Endothelial cell of umbilical vein (primary cell): ENCODE measurements around the gene LRRC19. TPM values are rescaled to one million over a fixed set of nuclear protein-coding genes. Genes with fewer than 3 reads are reported as not detected.

Experiments
- BruUV-seq: library from RNA; stranded (reverse); fragments of 400-500 nt; replicated peaks from 2 replicates; lab custom pipeline; 2021; lab: Mats Ljungman, UMichigan
- CTCF ChIA-PET: fragments of 300-600, 350-600 bp; sonication (Branson Sonifier 250); formaldehyde crosslinking; loops from one replicate; lab custom pipeline; 2021; ENCODE audit warnings: antibody characterized with exemption, inconsistent platforms; lab: Charles Lee
- POLR2A ChIA-PET: fragments of 300-600, 350-600 bp; sonication (Branson Sonifier 250); formaldehyde crosslinking; loops from one replicate; lab custom pipeline; 2021; ENCODE audit warnings: antibody characterized with exemption, inconsistent platforms; lab: Charles Lee
- DNase-seq: peaks from one replicate; pipeline ENCODE4 v3.0.0-alpha.2; 2011; ENCODE audit warnings: low read depth, low spot score
- FAIRE-seq: peaks from 2 replicates; lab custom pipeline; 2011; peaks lifted over from hg19 to GRCh38; lab: Jason Lieb, UNC
- H2AFZ ChIP-seq: 2 replicates; pipeline ENCODE4 v1.6.0; 2012; ENCODE audit warnings: low read depth, low read length, control low read depth, inconsistent platforms
- H3K27ac ChIP-seq: 2 replicates; pipeline ENCODE4 v1.5.1; 2011; ENCODE audit warnings: low read depth, mild to moderate bottlenecking, control low read depth, low read length, moderate library complexity; ENCODE audit not compliant: insufficient read depth
- H3K27me3 ChIP-seq, 2 experiments: 2 replicates each; pipeline versions ENCODE4 v1.6.0 to v1.6.1; 2011; ENCODE audit warnings: low read length in 2 of 2, mixed read lengths in 1 of 2; ENCODE audit not compliant: control insufficient read depth in 2 of 2, insufficient read depth in 2 of 2
- H3K36me3 ChIP-seq, 2 experiments: 2 replicates in 1 of 2; 3 replicates in 1 of 2; pipeline ENCODE4 v1.5.1; 2011; ENCODE audit warnings: low read length in 2 of 2, mild to moderate bottlenecking in 1 of 2, moderate library complexity in 1 of 2; ENCODE audit not compliant: control insufficient read depth in 2 of 2, insufficient read depth in 2 of 2; ENCODE audit errors: extremely low read depth in 1 of 2
- H3K4me1 ChIP-seq: 3 replicates; pipeline ENCODE4 v1.5.1; 2011; ENCODE audit warnings: mild to moderate bottlenecking, low read length; ENCODE audit not compliant: control insufficient read depth, insufficient read depth; ENCODE audit errors: extremely low read depth
- H3K4me2 ChIP-seq: 2 replicates; pipeline ENCODE4 v1.6.1; 2011; ENCODE audit warnings: low read length, control low read depth, mixed read lengths; ENCODE audit not compliant: insufficient read depth
- H3K4me3 ChIP-seq, 3 experiments: fragments of 200-600 bp in 1 of 3; sonication (generic), shearing (Covaris generic) in 1 of 3; replicated peaks in 1 of 3; 2 replicates each; pipeline ENCODE4 v1.5.1; 2011 to 2016; ENCODE audit warnings: control low read depth in 3 of 3, low read length in 3 of 3, mild to moderate bottlenecking in 2 of 3, inconsistent platforms in 1 of 3, low read depth in 1 of 3, moderate library complexity in 1 of 3; ENCODE audit not compliant: insufficient read depth in 1 of 3
- H3K79me2 ChIP-seq: 2 replicates; pipeline ENCODE4 v1.6.0; 2012; ENCODE audit warnings: low read length, inconsistent platforms; ENCODE audit not compliant: control insufficient read depth, insufficient read depth
- H3K9ac ChIP-seq: replicated peaks from 2 replicates; pipeline ENCODE3; 2011; ENCODE audit warnings: low read length, control low read depth; ENCODE audit not compliant: insufficient read depth; ENCODE audit errors: extremely low read depth
- H3K9me1 ChIP-seq: replicated peaks from 3 replicates; pipeline ENCODE4 v1.6.0; 2011; ENCODE audit warnings: mild to moderate bottlenecking, low read length; ENCODE audit not compliant: control insufficient read depth, insufficient read depth; ENCODE audit errors: extremely low read depth
- H3K9me3 ChIP-seq: replicated peaks from 2 replicates; pipeline ENCODE4 v1.5.1; 2012; ENCODE audit warnings: low read length, inconsistent platforms; ENCODE audit not compliant: control insufficient read depth, insufficient read depth
- H4K20me1 ChIP-seq: replicated peaks from 2 replicates; pipeline ENCODE3; 2011; ENCODE audit warnings: mild to moderate bottlenecking, low read length; ENCODE audit not compliant: control insufficient read depth, insufficient read depth; ENCODE audit errors: extremely low read depth
- CTCF ChIP-seq, 2 donors: IDR thresholded peaks; 1 replicate in 1 of 2; 2 replicates in 1 of 2; pipeline ENCODE4 v1.5.1; 2011; ENCODE audit warnings: low read length in 2 of 2, mild to moderate bottlenecking in 2 of 2, moderate library complexity in 2 of 2, control low read depth in 1 of 2, inconsistent platforms in 1 of 2, low read depth in 1 of 2; ENCODE audit not compliant: insufficient read depth in 1 of 2; ENCODE audit errors: extremely low read depth in 1 of 2
- EZH2 ChIP-seq: IDR thresholded peaks from 2 replicates; pipeline ENCODE4 v1.6.1; 2012; ENCODE audit warnings: borderline replicate concordance, low read depth, mild to moderate bottlenecking, moderate library complexity, low read length, inconsistent platforms; ENCODE audit not compliant: severe bottlenecking
- FOS ChIP-seq: IDR thresholded peaks from 2 replicates; pipeline ENCODE4 v1.6.1; 2011; ENCODE audit warnings: mild to moderate bottlenecking, low read length, moderate library complexity, borderline replicate concordance; ENCODE audit not compliant: insufficient read depth
- GATA2 ChIP-seq: IDR thresholded peaks from 2 replicates; pipeline ENCODE4 v1.7.0; 2011; ENCODE audit warnings: low read depth, mild to moderate bottlenecking, moderate library complexity, mixed read lengths, low read length; ENCODE audit not compliant: insufficient read length, insufficient read depth
- JUN ChIP-seq: IDR thresholded peaks from 2 replicates; pipeline ENCODE4 v1.6.1; 2011; ENCODE audit warnings: borderline replicate concordance, low read depth; ENCODE audit not compliant: insufficient read length, insufficient read depth
- MAX ChIP-seq: IDR thresholded peaks from 2 replicates; pipeline ENCODE4 v1.6.1; 2011; ENCODE audit not compliant: insufficient read depth, insufficient read length
- MYC ChIP-seq: IDR thresholded peaks from one replicate; pipeline ENCODE4 v1.6.1; 2011; ENCODE audit warnings: mild to moderate bottlenecking, low read depth, low read length
- POLR2A ChIP-seq: IDR thresholded peaks from 2 replicates; pipeline ENCODE4 v1.6.1; 2012; ENCODE audit warnings: low read depth, mild to moderate bottlenecking, control low read depth, low read length
- POLR2AphosphoS5 ChIP-seq: IDR thresholded peaks from 2 replicates; pipeline ENCODE4 v1.6.1; 2012; ENCODE audit warnings: low read depth, mild to moderate bottlenecking, control low read depth, low read length, moderate library complexity; ENCODE audit not compliant: insufficient read depth
- dilution Hi-C: fragments of 300-500 bp; cut with MboI; formaldehyde crosslinking; loops from one replicate; pipeline ENCODE4 v1.15.0; 2019; ENCODE audit warnings: low sequenced_read_pairs; ENCODE audit not compliant: extremely low pct_ligation_motif_present
- intact Hi-C: fragments of 100-400 bp; cut with micrococcal nuclease; formaldehyde crosslinking; loops from one replicate; pipeline ENCODE4 v1.10.0; 2022
- polyA plus RNA-seq, 4 experiments: library from polyadenylated mRNA; depleted of rRNA in 3 of 4; stranded (reverse) in 3 of 4; unstranded in 1 of 4; fragments of >200 nt; gene quantifications; 2 replicates each; pipeline versions ENCODE4 v1.2.1 to v1.2.3, GENCODE V29; 2011 to 2012; ENCODE audit warnings: missing spikeins in 1 of 4
- total RNA-seq: library from RNA; stranded (reverse); gene quantifications from 2 replicates; pipeline ENCODE4 v1.2.3, GENCODE V29; 2021

Gene LRRC19
- total and polyA plus RNA-seq, 2 donors (not counting 3 experiments of a cell fraction or from before 2014, with no cell fraction given): not detected

GRCh38 chr9:27053369-27054022, 48.0 kb upstream of the LRRC19 start:
- TF ChIP-seq MYC: peak; percentile 31
- TF ChIP-seq GATA2: peak; percentile 94
- peak; percentile 56 for TF ChIP-seq JUN
- TF ChIP-seq CTCF (IDR thresholded peaks at IDR 0.05; ENCODE audit: extremely low read depth in 1 of 2, insufficient read depth in 1 of 2, low read depth in 1 of 2, low read length in 2 of 2): no peak
- TF ChIP-seq MAX: no peak
- TF ChIP-seq POLR2AphosphoS5: peak; percentile 68
- peak; percentile 84 for TF ChIP-seq POLR2A
- TF ChIP-seq EZH2: no peak
- TF ChIP-seq FOS: peak; percentile 32
- Histone ChIP-seq H3K4me3 (peak overlapping the region in 1 of 3 experiments; percentile 45), H2AFZ (peak overlapping the region; percentile 58), H3K4me2 (peak overlapping the region; percentile 68), H3K27me3 (no peaks in the 10 kb centered on the region), H3K79me2 (no peaks in the 10 kb centered on the region), H4K20me1 (no peaks in the 10 kb centered on the region), H3K4me1 (peaks cover 22% of the 10 kb centered on the region), H3K9me1 (no peaks in the 10 kb centered on the region), H3K36me3 (no peaks in the 10 kb centered on the region), H3K9ac (peak overlapping the region; percentile 53), H3K27ac (peak overlapping the region; percentile 64), H3K9me3 (no peaks in the 10 kb centered on the region)
- POLR2A ChIA-PET: interaction anchor here (1.0 kb wide), 1 partner anchor 101 kb away, joined by 3 read pairs; no protein-coding TSS in a partner anchor
- dilution Hi-C loops (no loop called here), intact Hi-C loops (loop anchor here (1.0 to 2.0 kb wide), 3 partner anchors 19 to 66 kb away; partner anchors contain the start of gene TEK)
- no TSS peak for BruUV-seq
- CTCF ChIA-PET: interaction anchor here (0.8 to 1.8 kb wide), 10 partner anchors 10 to 279 kb away, joined by 3 to 6 read pairs (median 3); no protein-coding TSS in a partner anchor
- DNase-seq (peak; percentile 98), FAIRE-seq (peak; percentile 95)
